Measurements from ENCODE around the gene CCDC201. TPM values are rescaled to one million over a fixed set of nuclear protein-coding genes. Genes with fewer than 3 reads are reported as not detected.

CCDC201 gene
- total and polyA plus RNA-seq, 2 donors (not counting 3 experiments of a cell fraction or from before 2014, with no cell fraction given), result not detected

DNA sequence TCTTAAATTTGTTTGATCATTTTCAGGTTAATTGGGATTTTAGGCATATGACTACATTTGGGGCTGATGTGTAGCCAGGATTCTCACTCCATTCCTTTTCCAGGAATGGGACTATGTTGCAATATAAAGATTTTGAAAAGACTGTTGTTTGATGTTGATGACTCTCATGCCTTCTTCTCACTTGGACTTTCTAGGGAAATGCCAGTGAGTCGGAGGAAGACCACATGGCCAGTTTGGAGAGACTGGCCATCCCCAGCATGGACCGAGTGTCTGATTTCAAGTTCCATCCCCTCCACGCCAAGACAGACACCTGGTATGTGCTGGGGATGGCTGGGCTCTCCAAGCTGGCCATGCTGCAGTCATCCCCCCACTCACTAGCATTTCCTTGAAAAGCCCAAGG lies 42.7 kb upstream of the CCDC201 start:
- FAIRE-seq (no peak), DNase-seq (ENCODE audit: low read depth, low spot score) (no peak)
- Histone ChIP-seq H3K4me1 (ENCODE audit: control insufficient read depth, extremely low read depth, insufficient read depth, low read length) (peaks cover 8% of the 10 kb centered on the region), H3K4me3 (replicated peaks in 1 of 3; ENCODE audit: insufficient read depth in 1 of 3, low read depth in 1 of 3, low read length in 3 of 3) (no peak overlapping the region), H3K9me3 (replicated peaks; ENCODE audit: control insufficient read depth, insufficient read depth, low read length) (no peaks in the 10 kb centered on the region), H3K79me2 (ENCODE audit: control insufficient read depth, insufficient read depth, low read length) (no peaks in the 10 kb centered on the region), H3K9ac (replicated peaks; ENCODE audit: extremely low read depth, insufficient read depth, low read length) (no peak overlapping the region), H3K4me2 (ENCODE audit: insufficient read depth, low read length) (no peak overlapping the region), H2AFZ (ENCODE audit: low read depth, low read length) (no peak overlapping the region), H3K27me3 (ENCODE audit: control insufficient read depth in 2 of 2, insufficient read depth in 2 of 2, low read length in 2 of 2) (peaks cover 18 to 28% of the 10 kb centered on the region in 2 experiments), H3K9me1 (replicated peaks; ENCODE audit: control insufficient read depth, extremely low read depth, insufficient read depth, low read length) (no peaks in the 10 kb centered on the region), H4K20me1 (replicated peaks; ENCODE audit: control insufficient read depth, extremely low read depth, insufficient read depth, low read length) (no peaks in the 10 kb centered on the region), H3K27ac (ENCODE audit: insufficient read depth, low read depth, low read length) (no peak overlapping the region), H3K36me3 (ENCODE audit: control insufficient read depth in 2 of 2, extremely low read depth in 1 of 2, insufficient read depth in 2 of 2, low read length in 2 of 2) (no peaks in the 10 kb centered on the region)
- TF ChIP-seq, protein P1, sequence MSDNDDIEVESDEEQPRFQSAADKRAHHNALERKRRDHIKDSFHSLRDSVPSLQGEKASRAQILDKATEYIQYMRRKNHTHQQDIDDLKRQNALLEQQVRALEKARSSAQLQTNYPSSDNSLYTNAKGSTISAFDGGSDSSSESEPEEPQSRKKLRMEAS (IDR thresholded peaks at IDR 0.05; ENCODE audit: insufficient read depth, insufficient read length), result no peak
- BruUV-seq (replicated peaks), result no TSS peak
- POLR2A ChIA-PET, result no interaction called here
- intact Hi-C loops (cut with micrococcal nuclease), result no loop called here
- CTCF ChIA-PET, result interaction anchor here (1.2 to 8.6 kb wide), 4 partner anchors 26 to 1185 kb away, joined by 3 to 100 read pairs (median 6); partner anchors contain the start of gene IGFBP1
- dilution Hi-C loops (cut with MboI; ENCODE audit: extremely low pct_ligation_motif_present, low sequenced_read_pairs), result no loop called here

DNA sequence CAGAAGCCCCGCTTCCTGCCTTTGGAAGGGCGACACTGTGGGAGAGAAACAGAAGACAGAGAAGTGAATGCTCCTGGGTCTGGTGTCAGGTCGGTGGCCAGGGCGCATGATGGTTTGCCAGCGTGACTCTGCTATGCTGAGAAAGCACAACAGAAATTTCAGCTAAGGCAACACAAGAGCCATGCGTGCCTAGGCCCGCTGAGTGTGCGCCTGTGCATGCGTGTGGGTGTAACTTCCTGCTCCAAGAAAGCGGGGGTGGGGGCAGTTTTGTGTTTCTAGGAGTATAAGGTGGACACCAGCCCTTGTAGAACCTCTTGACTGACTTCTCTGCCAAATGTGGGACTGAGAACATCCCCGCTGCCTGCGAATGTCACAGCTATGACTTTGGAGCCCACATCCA lies 42.0 kb upstream of the CCDC201 start:
- no peaks in the 10 kb centered on the region for H4K20me1 ChIP-seq (replicated peaks; ENCODE audit: control insufficient read depth, extremely low read depth, insufficient read depth, low read length)
- H3K4me2 ChIP-seq (ENCODE audit: insufficient read depth, low read length), result no peak overlapping the region
- FAIRE-seq, result no peak
- no peaks in the 10 kb centered on the region for H3K9me1 ChIP-seq (replicated peaks; ENCODE audit: control insufficient read depth, extremely low read depth, insufficient read depth, low read length)
- no peak overlapping the region for H3K9ac ChIP-seq (replicated peaks; ENCODE audit: extremely low read depth, insufficient read depth, low read length)
- H3K4me3 ChIP-seq (replicated peaks in 1 of 3; ENCODE audit: insufficient read depth in 1 of 3, low read depth in 1 of 3, low read length in 3 of 3), result no peak overlapping the region
- H3K79me2 ChIP-seq (ENCODE audit: control insufficient read depth, insufficient read depth, low read length), result no peaks in the 10 kb centered on the region
- dilution Hi-C loops (cut with MboI; ENCODE audit: extremely low pct_ligation_motif_present, low sequenced_read_pairs), result no loop called here
- no peaks in the 10 kb centered on the region for H3K36me3 ChIP-seq (ENCODE audit: control insufficient read depth in 2 of 2, extremely low read depth in 1 of 2, insufficient read depth in 2 of 2, low read length in 2 of 2)
- no peak overlapping the region for H2AFZ ChIP-seq (ENCODE audit: low read depth, low read length)
- peaks cover 12 to 21% of the 10 kb centered on the region in 2 experiments for H3K27me3 ChIP-seq (ENCODE audit: control insufficient read depth in 2 of 2, insufficient read depth in 2 of 2, low read length in 2 of 2)
- DNase-seq (ENCODE audit: low read depth, low spot score), result no peak
- TF ChIP-seq EZH2 (IDR thresholded peaks at IDR 0.05; ENCODE audit: borderline replicate concordance, low read depth, low read length, severe bottlenecking), result no peak
- TF ChIP-seq, protein P1 (IDR thresholded peaks at IDR 0.05; ENCODE audit: insufficient read depth, insufficient read length), result no peak
- TF ChIP-seq FOS (IDR thresholded peaks at IDR 0.05; ENCODE audit: borderline replicate concordance, insufficient read depth, low read length), result no peak
- TF ChIP-seq GATA2 (IDR thresholded peaks at IDR 0.05; ENCODE audit: insufficient read depth, insufficient read length, low read depth, low read length), result no peak
- TF ChIP-seq JUN (IDR thresholded peaks at IDR 0.05; ENCODE audit: borderline replicate concordance, insufficient read depth, insufficient read length, low read depth), result no peak
- TF ChIP-seq, protein P2, sequence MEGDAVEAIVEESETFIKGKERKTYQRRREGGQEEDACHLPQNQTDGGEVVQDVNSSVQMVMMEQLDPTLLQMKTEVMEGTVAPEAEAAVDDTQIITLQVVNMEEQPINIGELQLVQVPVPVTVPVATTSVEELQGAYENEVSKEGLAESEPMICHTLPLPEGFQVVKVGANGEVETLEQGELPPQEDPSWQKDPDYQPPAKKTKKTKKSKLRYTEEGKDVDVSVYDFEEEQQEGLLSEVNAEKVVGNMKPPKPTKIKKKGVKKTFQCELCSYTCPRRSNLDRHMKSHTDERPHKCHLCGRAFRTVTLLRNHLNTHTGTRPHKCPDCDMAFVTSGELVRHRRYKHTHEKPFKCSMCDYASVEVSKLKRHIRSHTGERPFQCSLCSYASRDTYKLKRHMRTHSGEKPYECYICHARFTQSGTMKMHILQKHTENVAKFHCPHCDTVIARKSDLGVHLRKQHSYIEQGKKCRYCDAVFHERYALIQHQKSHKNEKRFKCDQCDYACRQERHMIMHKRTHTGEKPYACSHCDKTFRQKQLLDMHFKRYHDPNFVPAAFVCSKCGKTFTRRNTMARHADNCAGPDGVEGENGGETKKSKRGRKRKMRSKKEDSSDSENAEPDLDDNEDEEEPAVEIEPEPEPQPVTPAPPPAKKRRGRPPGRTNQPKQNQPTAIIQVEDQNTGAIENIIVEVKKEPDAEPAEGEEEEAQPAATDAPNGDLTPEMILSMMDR (IDR thresholded peaks at IDR 0.05; ENCODE audit: extremely low read depth in 1 of 2, insufficient read depth in 1 of 2, low read depth in 1 of 2, low read length in 2 of 2), result no peak
- TF ChIP-seq MYC (IDR thresholded peaks at IDR 0.05; ENCODE audit: low read depth, low read length), result no peak
- TF ChIP-seq POLR2AphosphoS5 (IDR thresholded peaks at IDR 0.05; ENCODE audit: insufficient read depth, low read depth, low read length), result no peak
- TF ChIP-seq POLR2A (IDR thresholded peaks at IDR 0.05; ENCODE audit: low read depth, low read length), result no peak
- intact Hi-C loops (cut with micrococcal nuclease), result no loop called here
- CTCF ChIA-PET, result interaction anchor here (1.2 to 3.3 kb wide), 2 partner anchors 8 to 1186 kb away, joined by 4 to 17 read pairs; no protein-coding TSS in a partner anchor
- POLR2A ChIA-PET, result no interaction called here
- H3K4me1 ChIP-seq (ENCODE audit: control insufficient read depth, extremely low read depth, insufficient read depth, low read length), result peaks cover 1% of the 10 kb centered on the region
- no TSS peak for BruUV-seq (replicated peaks)
- H3K27ac ChIP-seq (ENCODE audit: insufficient read depth, low read depth, low read length), result no peak overlapping the region
- H3K9me3 ChIP-seq (replicated peaks; ENCODE audit: control insufficient read depth, insufficient read depth, low read length), result no peaks in the 10 kb centered on the region

Data from endothelial cell of umbilical vein (primary cell).